PFSK-1 (cell line): ENCODE measurements around the gene STRIP1.

Source experiments
- FOXP2 ChIP-seq: optimal IDR thresholded peaks from 2 replicates; pipeline ENCODE3; 2011; ENCODE audit warnings: borderline replicate concordance, control low read depth, inconsistent platforms; ENCODE audit not compliant: insufficient read depth; ENCODE audit errors: extremely low read length, extremely low read depth
- POLR2AphosphoS5 ChIP-seq: IDR thresholded peaks from 2 replicates; pipeline ENCODE4 v1.6.1; 2012; ENCODE audit warnings: low read depth, mild to moderate bottlenecking, control low read depth, low read length, moderate library complexity
- SIN3A ChIP-seq: IDR thresholded peaks from 2 replicates; pipeline ENCODE4 v1.6.1; 2012; ENCODE audit warnings: mild to moderate bottlenecking, low read length, moderate library complexity, borderline replicate concordance; ENCODE audit not compliant: insufficient read depth
- TAF1 ChIP-seq: IDR thresholded peaks from 2 replicates; pipeline ENCODE4 v1.6.1; 2012; ENCODE audit warnings: low read length, control low read depth, borderline replicate concordance; ENCODE audit not compliant: insufficient read depth
- TF ChIP-seq, protein P1 (sequence below), 2 experiments: IDR thresholded peaks; 2 replicates each; pipeline versions ENCODE4 v1.6.1 to v1.8.0; 2011 to 2012; ENCODE audit warnings: low read depth in 2 of 2, low read length in 2 of 2, control low read depth in 1 of 2, inconsistent platforms in 1 of 2, mild to moderate bottlenecking in 1 of 2, moderate library complexity in 1 of 2; ENCODE audit not compliant: insufficient read depth in 1 of 2

Gene STRIP1

DNA sequence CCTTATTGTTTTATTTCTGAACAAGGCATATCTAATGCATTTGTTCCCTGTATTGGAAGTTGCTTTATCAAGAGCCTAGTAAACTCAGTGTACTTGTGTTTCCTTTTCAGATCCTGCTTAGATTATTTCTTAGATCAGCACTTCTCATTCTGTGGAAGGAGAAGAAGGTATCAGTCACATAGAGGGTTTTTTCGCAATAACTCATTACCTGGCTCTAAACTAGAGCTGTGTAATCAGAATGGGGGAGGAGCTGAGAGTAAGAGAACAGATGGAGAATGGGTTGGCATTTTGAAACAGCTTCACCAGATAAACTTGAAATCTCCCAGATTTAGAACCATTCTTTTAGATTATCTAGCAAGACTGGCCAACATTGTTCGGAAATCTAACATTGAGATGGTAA is 38.9 kb upstream of the STRIP1 start:
- TF ChIP-seq, protein P1, sequence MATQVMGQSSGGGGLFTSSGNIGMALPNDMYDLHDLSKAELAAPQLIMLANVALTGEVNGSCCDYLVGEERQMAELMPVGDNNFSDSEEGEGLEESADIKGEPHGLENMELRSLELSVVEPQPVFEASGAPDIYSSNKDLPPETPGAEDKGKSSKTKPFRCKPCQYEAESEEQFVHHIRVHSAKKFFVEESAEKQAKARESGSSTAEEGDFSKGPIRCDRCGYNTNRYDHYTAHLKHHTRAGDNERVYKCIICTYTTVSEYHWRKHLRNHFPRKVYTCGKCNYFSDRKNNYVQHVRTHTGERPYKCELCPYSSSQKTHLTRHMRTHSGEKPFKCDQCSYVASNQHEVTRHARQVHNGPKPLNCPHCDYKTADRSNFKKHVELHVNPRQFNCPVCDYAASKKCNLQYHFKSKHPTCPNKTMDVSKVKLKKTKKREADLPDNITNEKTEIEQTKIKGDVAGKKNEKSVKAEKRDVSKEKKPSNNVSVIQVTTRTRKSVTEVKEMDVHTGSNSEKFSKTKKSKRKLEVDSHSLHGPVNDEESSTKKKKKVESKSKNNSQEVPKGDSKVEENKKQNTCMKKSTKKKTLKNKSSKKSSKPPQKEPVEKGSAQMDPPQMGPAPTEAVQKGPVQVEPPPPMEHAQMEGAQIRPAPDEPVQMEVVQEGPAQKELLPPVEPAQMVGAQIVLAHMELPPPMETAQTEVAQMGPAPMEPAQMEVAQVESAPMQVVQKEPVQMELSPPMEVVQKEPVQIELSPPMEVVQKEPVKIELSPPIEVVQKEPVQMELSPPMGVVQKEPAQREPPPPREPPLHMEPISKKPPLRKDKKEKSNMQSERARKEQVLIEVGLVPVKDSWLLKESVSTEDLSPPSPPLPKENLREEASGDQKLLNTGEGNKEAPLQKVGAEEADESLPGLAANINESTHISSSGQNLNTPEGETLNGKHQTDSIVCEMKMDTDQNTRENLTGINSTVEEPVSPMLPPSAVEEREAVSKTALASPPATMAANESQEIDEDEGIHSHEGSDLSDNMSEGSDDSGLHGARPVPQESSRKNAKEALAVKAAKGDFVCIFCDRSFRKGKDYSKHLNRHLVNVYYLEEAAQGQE (IDR thresholded peaks at IDR 0.05; ENCODE audit: insufficient read depth in 1 of 2, low read depth in 2 of 2, low read length in 2 of 2), result no peak
- no peak for TF ChIP-seq TAF1
- TF ChIP-seq POLR2AphosphoS5, result no peak
- no peak for TF ChIP-seq SIN3A
- no peak for TF ChIP-seq FOXP2

DNA sequence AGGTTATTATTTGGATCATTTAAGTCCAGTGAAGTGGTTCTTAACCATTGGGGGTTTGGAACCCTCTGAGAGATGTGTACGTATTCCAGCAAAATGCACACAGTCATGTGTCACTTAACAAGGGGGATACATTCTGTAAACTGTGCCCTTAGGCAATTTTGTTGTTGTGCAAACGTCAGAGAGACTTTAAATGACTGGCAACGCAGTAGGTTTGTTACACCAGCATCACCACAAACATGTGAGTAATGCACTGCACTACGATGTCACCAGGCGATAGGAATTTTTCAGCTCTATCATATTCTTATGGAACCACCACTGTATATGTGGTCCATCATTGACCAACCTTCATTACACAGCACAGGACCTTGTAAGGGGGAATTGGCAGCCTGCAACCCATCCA is 37.9 kb upstream of the STRIP1 start:
- no peak for TF ChIP-seq TAF1
- no peak for TF ChIP-seq FOXP2
- no peak for TF ChIP-seq POLR2AphosphoS5
- TF ChIP-seq, protein P1 (IDR thresholded peaks at IDR 0.05; ENCODE audit: insufficient read depth in 1 of 2, low read depth in 2 of 2, low read length in 2 of 2), result no peak
- TF ChIP-seq SIN3A, result no peak

GRCh38 chr1:109997204-109997866 is 37.1 kb upstream of the STRIP1 start:
- TF ChIP-seq POLR2AphosphoS5, result no peak
- TF ChIP-seq, protein P1 (IDR thresholded peaks at IDR 0.05; ENCODE audit: insufficient read depth in 1 of 2, low read depth in 2 of 2, low read length in 2 of 2), result no peak
- TF ChIP-seq SIN3A, result no peak
- no peak for TF ChIP-seq FOXP2
- TF ChIP-seq TAF1, result no peak

DNA sequence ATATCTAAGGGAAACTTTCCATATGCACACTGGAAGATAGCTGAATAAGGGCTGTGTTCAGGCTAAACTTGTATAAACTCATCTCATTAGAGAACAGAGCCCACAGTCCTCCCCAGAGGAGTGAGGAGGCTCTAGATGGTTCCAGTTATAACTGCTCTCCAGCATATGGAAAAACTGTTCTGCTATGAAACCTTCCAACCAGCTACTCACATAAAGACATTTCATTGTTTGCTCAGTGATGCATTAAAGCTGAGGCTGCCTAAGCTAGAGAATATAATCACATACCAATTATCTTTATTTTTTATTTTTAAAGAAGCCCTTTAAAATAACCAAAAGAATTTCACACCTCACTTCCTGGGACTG is 36.6 kb upstream of the STRIP1 start:
- TF ChIP-seq SIN3A (no peak), FOXP2 (no peak), TAF1 (no peak)
- TF ChIP-seq, protein P1 (IDR thresholded peaks at IDR 0.05; ENCODE audit: insufficient read depth in 1 of 2, low read depth in 2 of 2, low read length in 2 of 2), result no peak
